Measurements from ENCODE around the gene ANKDD1A.
A peak's percentile ranks its signal among the peaks of the same experiment; 100 is the strongest.

ANKDD1A gene

DNA sequence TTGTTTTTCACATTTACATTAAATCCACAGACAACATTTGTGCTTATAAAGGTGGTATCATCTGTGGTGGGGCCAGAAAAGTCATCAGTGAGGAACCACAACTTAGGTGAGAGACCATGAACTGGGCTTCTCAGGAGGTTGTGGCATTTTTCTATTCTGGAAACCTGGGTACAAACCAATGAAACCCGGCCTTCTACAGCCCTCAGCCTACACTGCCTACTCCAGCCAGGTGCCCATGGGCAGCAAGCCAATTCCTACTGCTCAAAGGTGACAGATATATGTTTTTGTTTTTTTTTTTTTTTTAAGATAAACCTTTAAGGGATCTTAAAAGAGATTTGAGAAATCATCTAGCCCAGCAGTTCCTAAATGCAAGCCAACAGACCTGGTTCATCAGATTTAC, 57.7 kb downstream of the ANKDD1A start:
- DNase-seq (ENCODE audit: low read depth), result no peak

DNA sequence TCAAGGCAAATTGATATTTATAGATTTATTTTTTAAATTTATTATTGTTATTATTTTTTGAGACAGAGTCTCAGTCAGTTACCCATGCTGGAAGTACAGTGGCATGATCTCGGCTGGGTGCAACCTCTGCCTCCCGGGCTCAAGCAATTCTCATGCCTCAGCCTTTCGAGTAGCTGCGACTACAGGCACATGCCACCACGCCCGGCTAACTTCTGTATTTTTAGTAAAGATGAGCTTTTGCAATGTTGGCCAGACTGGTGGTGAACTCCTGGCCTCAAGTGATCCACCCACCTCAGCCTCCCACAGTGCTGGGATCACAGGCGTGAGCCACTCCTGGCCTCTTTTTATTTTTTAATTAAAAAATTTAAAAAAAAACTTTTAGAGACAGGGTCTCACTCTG, 59.0 kb downstream of the ANKDD1A start:
- no peak for DNase-seq (ENCODE audit: low read depth)

DNA sequence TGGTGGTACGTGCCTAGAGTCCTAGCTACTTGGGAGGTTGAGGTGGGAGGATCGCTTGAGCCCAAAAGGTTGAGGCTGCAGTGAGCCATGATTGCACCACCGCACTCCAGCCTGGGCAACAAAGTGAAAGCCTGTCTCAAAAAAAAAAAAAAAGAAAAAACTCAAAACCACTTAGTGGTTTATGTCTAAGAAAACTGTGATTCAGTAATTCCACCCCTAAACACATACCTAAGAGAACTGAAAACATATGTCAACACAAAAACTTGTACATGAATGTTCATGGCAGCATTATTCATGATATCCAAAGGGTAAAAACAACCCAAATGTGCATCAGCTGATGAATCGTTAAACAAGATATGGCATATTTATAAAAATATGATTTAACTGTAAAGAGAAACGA, 63.7 kb downstream of the ANKDD1A start:
- peak; percentile 47 for DNase-seq (ENCODE audit: low read depth)

DNA sequence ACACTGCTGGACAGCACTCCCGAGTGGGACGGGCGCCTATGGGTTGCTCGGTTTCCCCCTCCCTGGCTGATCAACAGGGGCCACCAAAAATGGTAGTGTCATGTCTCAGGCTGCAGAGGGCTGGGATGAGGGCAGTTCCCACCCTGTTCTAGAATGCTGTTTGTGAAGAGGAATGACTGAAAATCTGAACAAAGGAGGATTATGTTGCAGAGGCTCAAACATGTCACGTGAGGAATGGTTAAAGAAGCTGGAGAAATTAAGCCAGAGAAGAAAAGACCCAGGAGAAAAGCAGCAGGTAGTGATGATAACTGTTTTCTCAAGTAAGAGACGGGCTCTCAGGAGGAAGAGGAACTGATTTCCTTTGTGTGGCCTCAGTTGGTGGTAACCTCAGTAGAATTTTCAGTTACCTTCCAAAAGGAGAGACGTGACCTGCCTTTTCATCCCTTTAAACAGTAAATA, 67.6 kb downstream of the ANKDD1A start:
- no peak for DNase-seq (ENCODE audit: low read depth)

DNA sequence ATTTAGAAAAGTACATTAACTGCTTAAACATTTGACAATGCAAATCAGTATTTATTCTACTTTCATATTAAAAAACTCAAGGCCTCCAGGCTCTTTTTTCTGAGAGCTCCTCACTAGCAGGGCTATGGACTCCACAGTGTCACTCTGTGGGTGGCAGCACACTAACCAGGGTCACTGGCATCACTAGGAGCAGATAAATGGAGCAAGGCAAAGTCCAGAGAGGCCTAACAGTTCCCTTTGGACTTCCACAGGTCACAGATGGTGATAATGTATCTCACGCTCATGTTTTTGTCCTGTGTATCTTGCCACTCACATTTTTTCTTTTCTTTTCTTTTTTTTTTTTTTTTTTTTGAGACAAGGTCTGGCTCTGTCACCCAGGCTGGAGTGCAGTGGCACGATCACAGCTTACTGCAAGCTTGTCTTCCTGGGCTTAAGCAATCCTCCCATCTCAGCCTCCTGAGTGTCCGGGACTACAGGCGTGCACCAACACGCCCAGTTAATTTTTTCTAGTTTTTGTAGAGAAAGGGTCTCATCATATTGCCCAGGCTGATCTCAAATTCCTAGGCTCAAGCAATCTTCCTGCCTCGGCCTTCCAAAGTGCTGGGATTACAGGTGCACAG, 70.2 kb downstream of the ANKDD1A start:
- DNase-seq (ENCODE audit: low read depth), result no peak

DNA sequence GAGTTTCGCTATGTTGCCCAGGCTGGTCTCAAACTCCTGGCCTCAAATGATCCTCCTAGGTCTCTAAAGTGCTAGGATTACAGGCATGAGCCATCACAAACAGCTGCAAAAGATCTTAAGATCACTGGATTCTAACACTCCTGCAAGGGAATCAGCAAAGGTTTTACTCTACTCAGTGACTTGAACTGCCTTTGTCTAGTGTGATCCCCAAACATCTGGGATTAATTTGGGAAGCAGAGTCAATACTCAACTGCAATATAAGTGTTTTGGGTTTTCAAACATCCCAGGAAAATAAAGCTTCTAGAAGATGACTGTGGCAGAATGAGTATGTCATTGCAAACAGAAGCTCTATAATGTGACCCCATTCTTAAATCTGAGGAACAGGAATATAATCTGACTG, 70.8 kb downstream of the ANKDD1A start:
- DNase-seq (ENCODE audit: low read depth), result peak; percentile 49

DNA sequence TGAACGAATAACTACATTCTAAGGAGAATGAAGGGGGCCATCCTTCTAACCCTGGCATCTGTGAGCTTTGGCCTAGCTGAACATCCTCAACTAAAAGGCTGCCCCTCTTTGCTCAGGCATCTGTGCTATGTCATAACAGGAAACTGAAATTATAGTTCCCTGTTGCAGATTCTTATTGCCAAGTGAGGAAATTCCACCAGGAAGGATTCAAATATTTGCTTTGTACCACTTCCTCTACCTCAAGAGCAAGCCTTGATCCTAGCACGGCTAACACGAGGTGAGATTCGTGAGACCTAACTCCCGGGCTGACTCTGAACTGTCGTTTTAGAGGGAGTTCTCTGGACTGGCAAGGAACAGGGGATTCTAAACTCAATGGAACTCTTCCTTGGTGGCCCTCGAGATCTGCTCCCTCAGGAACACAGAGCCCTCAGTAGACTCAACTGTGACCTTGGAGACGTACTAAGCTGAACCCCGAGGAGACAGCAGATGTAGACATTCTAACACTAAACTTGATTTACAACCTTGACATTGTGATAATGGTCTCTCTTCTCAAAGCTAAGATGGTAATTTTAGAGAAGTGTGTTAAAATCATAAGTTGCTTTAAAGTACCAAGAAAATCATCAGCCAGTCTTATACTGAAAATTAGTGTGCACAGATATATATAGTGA, 73.8 kb downstream of the ANKDD1A start:
- peak; percentile 31 for DNase-seq (ENCODE audit: low read depth)

DNA sequence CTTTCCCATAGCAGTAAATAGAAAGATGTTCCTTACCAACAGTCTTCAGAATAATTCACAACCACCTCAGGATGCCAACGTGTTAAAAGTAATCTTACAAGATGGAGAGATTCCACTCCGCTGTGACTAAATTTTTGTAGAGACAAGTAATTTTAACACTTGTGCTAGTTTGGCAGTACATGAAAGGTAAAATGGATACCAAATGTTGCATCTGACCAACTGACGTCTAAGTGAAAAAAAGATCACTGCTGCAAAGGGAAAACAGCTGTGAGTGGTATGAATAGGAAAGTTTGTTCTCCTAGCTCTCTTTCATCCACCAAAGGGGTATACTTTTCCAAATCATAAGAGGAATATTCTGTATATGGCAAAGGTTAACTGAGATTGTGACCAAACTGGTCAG, 75.4 kb downstream of the ANKDD1A start:
- peak; percentile 43 for DNase-seq (ENCODE audit: low read depth)

DNA sequence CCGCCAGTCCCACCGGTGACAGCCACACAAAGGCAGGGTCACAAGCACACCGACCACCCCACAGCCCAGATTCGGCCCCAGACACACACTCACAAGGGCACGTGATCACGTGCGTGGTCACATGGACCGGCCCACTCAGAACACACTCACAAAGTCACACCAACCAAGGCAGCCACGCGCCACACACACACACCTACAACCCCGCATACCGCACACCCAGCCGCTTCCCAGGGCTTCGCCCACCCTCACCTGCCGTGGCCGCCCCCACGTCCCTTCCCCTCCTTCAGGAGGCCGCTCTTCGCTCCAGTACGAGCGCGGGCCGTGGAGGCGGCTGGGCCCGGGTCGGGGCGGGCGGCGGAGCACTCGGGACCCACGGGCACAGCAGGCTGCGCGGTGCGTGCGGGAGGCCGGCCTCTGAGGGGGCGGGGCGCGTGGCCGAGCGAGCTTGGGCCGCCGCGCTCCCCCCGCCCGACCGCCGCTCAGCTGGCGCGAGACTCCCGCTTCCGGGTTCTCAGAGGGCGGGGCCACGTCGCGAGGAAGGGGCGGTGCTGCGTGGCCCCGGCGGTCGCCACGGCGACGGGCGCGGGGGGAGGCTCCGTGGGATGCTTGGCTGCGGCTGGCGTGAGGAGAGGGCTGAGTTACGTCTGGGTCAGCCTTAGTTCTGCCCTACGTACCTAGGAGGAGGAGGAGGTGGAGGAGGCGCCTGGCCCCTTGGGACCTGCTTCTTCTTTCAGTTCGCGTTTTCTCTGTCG, 77.9 kb downstream of the ANKDD1A start, which contains the start of gene SPG21:
Gene SPG21, minus strand, starts transcription at position 499 of the 752 bp plus-strand sequence. CDS start 6,345 bp downstream, outside the sequence.
- DNase-seq (ENCODE audit: low read depth), result peak; percentile 86

DNA sequence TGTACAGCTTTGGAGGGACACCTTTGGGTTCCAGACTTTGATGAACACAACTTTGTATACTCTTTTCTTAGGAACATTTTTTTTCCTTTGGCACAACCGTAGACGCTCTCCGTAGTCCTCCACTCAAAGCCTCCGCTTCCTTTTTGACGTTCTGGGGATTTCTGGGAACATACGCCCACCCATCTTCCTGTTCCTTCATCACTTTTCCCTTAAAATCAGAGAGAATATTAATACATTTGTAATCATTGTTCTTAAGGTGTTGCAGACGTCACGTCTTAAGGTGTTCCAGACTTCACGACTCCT, 78.4 kb downstream of the ANKDD1A start:
- DNase-seq (ENCODE audit: low read depth), result no peak

DNA sequence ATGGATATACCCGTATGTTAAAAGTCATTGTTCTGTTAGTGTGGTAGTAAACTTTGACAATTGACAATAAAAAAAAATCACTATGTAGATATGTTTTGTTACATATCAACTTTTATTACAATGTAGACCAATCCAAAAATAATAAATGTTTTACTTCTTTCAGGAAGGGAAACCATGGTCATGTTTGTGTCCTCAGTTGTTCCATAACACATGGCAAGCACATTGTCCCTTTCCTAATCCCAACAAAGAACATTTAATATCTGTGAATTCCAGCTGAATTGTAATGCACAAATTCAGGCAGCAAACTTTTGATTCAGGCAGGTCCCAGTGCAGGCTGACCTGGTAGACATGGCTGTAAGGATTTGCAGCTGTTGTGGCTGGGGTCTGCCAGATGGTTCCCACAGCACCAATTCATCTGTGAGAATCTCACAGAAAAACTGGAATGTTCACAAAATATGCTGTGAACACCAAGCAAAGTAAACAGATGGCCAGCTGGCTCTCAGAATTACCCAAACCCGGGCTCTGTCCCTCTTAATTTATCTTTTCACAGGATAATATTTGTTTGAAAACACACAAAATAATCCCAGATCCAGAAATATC, 79.9 kb downstream of the ANKDD1A start:
- DNase-seq (ENCODE audit: low read depth), result no peak

DNA sequence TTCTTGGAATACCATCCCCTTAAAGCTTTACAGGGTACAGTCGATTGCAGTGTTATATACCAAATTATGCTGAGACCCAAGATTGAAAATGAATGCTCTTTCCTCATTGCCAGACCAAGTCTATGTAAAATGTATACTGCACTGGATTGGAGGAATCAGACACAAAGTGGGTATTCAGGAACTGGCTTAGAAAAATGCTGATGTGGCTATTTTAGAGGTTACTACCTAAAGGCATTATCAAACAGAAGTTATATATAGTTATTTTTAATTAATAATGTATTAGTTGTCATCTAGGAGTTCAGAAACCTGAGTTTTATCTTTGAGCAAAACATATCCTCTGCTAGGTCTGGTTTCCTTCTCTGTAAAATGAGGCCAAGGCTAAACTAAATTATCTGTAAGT, 81.6 kb downstream of the ANKDD1A start:
- no peak for DNase-seq (ENCODE audit: low read depth)

DNA sequence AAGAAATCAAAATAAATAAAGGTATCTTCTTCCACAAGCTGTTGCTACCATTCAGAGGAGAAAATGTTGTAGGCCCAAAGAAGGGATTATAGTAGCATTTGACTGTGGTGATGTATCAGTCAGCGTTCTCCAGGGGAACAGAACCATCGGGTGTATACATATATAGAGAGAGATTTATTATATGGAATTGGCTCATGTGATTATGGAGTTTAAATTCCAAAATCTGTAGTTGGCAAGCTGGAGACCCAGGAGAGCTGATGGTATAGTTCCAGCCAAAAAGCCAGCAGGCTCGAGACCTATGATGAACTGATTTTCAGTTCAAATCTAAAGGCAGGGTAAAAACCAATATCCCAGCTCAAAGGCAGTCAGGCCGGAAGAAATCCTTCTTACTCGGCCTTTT, 85.4 kb downstream of the ANKDD1A start:
- DNase-seq (ENCODE audit: low read depth), result no peak

DNA sequence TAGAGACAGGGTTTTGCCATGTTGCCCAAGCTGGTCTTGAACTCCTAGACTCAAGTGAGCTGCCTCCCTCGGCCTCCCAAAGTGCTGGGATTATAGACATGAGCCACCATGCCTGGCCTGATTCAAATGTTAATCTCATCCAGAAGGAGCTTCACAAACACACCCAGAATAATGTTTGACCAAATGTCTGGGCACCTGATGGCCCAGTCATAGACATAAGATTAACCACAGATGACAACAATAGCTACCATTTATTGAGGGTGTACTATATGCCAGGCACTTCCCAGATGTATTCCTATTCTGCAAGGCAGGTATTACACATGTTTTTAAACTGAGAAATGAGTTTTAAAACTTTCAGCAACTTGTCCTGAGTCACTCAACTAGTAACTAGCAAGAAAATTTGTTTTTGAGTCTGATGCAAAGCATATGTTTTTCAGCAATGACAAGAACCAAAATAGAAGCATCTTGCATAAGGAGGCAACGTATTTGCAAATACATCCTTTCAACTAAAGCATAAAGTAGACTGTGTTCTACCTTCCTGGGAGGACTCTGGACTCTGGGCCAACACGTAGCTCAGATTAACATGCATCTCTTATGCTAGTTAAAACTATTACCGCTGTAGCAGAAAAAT, 86.2 kb downstream of the ANKDD1A start:
- no peak for DNase-seq (ENCODE audit: low read depth)

DNA sequence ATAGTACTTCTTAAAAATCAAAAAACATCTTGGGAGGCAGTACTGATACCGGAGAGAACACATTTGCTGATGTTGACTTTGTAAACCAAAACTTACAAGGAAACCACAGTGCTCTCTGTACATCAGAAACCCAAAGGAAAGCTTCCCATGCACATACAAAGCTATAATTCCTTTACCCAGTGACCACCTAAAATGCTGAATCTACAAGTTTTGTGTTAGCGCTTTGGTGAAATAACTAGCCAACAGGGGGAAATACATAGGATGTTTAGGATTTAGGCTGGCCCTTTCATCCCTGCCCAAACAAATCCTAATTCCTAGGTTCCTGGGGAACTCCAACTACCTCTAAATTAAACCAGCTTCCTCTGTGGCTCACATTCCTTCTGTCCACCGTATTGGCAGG, 93.3 kb downstream of the ANKDD1A start:
- no peak for DNase-seq (ENCODE audit: low read depth)

DNA sequence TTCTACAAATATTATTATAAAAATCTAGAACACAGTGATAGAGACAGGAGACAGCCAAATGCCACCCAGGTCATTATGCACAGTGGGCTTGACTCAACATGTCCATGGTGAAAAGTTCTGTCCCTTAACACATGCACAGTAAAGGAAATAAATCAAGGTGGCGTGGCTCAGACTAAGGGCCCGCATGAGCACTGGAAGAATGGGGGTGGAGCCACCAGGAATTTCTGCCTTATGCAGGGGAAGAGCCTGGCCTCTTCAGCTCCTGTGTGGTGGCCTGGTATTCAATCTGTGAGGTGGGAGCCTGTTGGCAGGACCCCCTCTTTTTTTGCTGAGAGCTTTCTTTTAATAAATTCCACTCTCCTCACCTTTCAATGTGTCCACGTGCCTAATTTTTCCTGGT, 95.2 kb downstream of the ANKDD1A start:
- DNase-seq (ENCODE audit: low read depth), result no peak
